Muscle layer of duodenum (tissue), 2 donors: Measurements from ENCODE around the gene PIGH.
A peak's percentile ranks its signal among the peaks of the same experiment; 100 is the strongest.
"Not testable (repeated sequence)": the region's sequence is repeated elsewhere in the genome, so short reads cannot be mapped to it uniquely, and the experiment has no call there.

Experiments
- H3K27ac ChIP-seq: one replicate; pipeline ENCODE4 v1.7.0; 2013; ENCODE audit warnings: mild to moderate bottlenecking, low read length
- H3K27me3 ChIP-seq: one replicate; pipeline ENCODE4 v1.7.0; 2013; ENCODE audit warnings: low read depth, mild to moderate bottlenecking, control low read depth, low read length
- H3K36me3 ChIP-seq, 2 donors: one replicate each; pipeline ENCODE4 v1.7.0; 2013; ENCODE audit warnings: low read length in 2 of 2, control low read depth in 1 of 2, mild to moderate bottlenecking in 1 of 2; ENCODE audit not compliant: insufficient read depth in 2 of 2, control insufficient read depth in 1 of 2
- H3K4me1 ChIP-seq, 2 donors: one replicate each; pipeline ENCODE4 v1.7.0; 2013; ENCODE audit warnings: low read length in 2 of 2, mild to moderate bottlenecking in 2 of 2, control low read depth in 1 of 2, moderate library complexity in 1 of 2; ENCODE audit not compliant: insufficient read depth in 2 of 2, control insufficient read depth in 1 of 2
- H3K4me3 ChIP-seq, 2 donors: one replicate each; pipeline ENCODE4 v1.7.0; 2013; ENCODE audit warnings: low read length in 2 of 2, low read depth in 1 of 2, mild to moderate bottlenecking in 1 of 2
- H3K9me3 ChIP-seq, 2 donors: one replicate each; pipeline ENCODE4 v1.7.0; 2013; ENCODE audit warnings: low read length in 2 of 2, control low read depth in 1 of 2, mild to moderate bottlenecking in 1 of 2; ENCODE audit not compliant: control insufficient read depth in 1 of 2
- donor health status: healthy.

Gene PIGH

DNA sequence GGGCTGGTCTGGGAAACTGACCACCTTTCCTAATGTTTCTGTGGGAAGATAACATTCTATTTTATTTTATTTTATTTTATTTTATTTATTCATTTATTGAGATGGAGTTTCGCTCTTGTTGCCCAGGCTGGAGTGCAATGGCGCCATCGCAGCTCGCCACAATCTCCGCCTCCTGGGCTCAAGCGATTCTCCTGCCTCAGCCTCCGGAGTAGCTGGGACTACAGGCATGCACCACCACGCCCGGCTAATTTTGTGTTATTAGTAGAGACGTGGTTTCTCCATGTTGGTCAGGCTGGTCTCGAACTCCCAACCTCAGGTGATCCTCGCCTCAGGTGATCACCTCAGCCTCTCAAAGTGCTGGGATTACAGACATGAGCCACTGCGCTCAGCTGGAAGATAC is 57.4 kb downstream of the PIGH start:
- Histone ChIP-seq H3K27ac (peak overlapping the region; percentile 72), H3K36me3 (peaks cover 0 to 10% of the 10 kb centered on the region in 2 donors)
- not testable (repeated sequence) for H3K4me3 ChIP-seq, H3K4me1 ChIP-seq, H3K9me3 ChIP-seq, H3K27me3 ChIP-seq

DNA sequence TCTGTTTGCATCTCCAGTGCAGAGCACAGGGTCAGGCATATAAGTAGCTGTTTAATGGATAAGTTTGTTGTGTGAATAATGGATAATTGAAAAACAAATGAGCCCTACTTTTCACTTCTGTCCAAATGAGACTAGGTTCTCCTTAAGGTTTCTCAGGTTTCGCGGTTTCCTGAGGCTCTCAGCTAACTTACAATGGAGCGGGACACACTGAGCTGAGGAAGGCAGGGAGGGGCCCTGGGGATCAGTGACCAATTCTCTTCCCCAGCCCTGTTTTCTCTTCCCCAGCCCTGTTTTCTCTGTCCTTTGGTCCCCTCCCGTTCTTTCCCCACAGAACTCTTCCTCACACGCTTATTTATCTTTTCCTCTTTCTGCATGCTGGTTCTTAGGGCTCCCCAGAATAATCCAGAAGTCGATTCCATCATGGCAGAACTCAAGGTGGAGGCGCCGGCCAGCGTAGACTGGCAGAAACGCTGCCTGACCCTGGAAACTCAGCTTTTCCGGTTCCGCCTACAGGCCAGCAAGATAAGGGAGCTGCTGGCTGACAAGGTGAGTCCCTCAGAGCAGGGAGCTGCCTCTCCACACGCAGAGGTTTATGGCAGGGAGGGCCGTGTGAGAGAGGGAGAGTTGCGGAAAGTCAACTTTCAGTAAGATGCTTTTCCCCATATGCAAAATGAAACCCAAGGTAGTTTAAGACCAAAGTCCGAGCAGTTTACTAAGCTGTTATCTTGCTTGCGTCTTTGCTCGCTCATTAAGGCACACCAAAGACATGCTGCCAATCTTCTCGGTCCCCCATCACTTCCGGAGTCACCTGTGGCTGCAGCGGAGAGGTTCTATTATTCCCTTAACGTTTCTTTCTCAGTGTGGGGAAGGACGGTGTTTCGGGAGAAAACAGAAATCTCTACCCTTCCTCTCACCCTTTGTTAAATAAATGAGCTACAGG is 58.4 kb downstream of the PIGH start:
- Histone ChIP-seq H3K27ac (peak overlapping the region; percentile 72), H3K9me3 (no peaks in the 10 kb centered on the region), H3K4me1 (no peaks in the 10 kb centered on the region), H3K4me3 (peak overlapping the region in 1 of 2 donors; percentile 27), H3K27me3 (no peaks in the 10 kb centered on the region), H3K36me3 (peaks cover 0 to 10% of the 10 kb centered on the region in 2 donors)
